SW 1271 (cell line): ENCODE measurements around the gene USP15.

Source experiments
- DNase-seq, 2 experiments: peaks; one replicate each; lab custom pipeline; 2025; lab: John Stamatoyannopoulos, UW

The USP15 gene

DNA sequence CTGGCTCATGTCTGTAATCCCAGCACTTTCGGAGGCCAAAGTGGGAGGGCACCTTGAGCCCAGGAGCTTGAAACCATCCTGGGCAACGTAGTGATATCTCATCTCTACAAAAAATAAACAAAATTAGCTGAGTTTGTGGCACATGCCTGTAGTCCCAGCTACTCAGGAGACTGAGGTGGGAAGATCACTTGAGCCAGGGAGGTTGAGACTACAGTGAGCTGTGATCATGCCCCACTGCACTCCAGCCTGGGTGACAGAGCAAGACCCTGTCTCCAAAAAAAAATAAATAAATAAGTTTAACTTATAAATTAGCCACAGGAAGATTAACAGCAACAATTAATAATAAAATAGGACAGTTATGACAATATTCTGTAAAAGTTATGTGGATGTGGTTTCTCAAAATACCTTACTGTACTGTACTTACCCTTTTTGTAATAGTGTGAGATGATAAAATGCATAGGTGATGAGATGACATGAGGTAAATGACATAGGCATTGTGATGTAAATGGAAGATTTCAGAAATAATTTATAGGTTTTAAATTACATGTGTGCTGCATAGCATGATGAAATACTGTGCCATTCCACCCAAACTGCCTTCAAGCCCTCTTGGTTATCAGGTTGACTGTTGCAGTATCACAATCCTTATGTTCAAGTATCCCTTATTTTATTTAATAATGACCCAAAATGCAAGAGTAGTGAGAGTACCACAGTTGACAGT, 22.0 kb downstream of the USP15 start:
- no peak for DNase-seq

DNA sequence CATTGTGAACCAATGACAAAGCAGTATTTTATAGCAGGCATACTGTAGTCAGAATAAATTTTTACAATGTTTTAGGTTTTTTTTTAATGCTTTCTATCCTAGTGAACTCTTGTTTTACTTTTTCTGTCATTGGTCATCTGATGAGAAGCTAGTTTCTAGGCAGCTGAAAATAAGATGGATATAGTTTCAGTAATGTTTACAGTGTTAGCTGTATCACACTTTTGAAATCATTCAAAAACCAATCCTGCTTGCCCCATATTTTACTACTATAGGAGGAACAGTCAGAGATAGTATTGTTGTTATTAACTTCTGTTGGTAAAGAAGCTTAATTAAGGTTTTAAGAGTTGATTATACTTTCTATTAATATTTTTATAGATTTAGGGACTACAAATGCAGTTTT, 24.5 kb downstream of the USP15 start:
- DNase-seq = no peak

DNA sequence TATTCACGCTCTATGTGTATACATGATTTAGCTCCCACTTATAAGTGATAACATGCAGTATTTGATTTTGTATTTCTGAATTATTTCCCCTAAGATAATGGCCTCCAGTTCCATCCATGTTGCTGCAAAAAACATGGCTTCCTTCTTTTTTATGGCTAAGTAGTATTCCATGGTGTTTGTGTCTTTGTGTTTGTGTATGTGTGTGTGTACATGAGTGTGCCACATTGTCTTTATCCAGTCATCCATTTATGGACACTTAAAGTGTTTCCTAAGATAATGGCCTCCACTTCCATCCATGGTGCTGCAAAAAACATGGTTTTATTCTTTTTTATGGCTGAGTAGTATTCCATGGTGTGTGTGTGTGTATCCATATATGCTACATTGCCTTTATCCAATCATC, 25.1 kb downstream of the USP15 start:
- DNase-seq = no peak

DNA sequence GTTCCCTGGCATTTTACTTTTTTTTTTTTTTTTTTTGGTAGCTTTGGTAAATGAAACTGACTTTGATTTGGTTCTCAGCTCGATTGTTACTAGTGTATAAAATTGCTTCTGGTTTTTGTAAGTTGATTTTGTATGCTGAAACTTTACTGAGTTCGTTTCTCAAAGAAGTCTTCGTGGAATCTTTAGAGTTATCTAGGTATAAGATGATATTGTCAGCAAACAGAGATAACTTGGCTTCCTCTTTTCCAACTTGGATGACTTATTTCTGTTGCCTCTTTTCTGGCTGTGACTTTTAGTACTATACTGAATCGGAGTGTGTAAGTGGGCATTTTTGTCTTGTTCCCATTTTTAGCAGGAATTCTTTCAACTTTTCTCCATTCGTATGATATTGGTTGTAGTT, 28.1 kb downstream of the USP15 start:
- DNase-seq = no peak

DNA sequence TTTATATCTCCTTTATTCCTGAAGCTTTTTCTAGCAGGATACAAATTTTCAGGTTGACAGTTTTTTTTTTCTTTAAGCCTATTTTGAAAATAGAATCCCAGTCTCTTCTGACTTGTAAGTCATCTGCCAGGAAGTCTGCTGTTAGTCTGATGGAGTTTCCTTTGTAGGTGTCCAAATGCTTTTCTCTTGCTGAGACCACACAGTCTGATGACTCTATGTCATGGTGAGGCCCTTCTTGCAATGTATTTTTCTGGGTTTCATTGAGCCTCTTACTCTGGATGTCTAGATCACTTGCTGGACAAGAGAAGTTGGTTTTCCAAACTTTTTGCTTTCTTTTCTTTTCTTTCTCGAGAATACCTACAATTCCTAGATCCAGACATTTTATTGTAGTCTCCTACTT, 30.6 kb downstream of the USP15 start:
- DNase-seq = no peak

DNA sequence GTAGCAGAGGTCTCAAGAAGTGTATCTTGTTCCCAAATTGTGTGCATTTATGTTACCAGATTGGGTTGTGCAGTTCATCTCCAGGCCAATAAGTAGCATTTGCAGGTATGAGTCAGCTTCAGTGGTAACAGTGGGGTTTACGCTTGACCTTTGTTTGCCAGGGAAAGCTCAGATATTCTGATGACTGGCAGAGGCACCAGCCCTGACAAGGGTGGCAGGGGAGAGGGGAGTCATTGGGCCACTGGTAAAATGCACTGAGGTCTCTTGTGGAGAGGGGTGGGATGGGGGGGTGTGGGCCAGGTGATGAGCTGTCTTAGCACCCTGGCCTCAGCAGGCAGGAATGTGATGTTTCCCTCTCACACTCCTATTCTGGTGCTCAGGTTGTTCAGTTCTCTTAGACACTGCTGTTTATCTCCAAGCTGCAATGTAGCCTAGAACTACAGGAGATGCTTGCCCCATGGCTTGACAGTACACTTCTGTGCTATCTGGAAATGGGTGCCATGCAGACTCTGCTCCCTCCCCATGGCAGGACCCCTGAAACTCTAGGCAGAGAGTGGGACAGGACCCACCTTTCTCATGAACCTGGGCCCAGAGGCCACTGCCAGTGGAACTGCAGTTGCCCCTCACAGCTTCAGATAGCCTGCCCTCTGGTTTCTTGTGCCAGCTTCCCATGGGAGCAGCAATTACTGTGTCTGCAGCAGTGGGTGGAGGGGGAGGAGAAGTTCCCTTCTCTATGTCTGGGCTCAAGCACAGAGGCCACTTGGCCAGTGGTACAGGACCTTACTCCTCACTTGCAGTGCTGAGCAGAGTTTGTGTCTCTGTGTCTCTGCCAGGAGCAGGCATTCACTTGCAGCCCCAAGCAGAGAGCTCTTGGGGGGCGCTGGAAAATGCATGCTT, 31.9 kb downstream of the USP15 start:
- peak in 1 of 2 experiments; percentile 4 for DNase-seq

DNA sequence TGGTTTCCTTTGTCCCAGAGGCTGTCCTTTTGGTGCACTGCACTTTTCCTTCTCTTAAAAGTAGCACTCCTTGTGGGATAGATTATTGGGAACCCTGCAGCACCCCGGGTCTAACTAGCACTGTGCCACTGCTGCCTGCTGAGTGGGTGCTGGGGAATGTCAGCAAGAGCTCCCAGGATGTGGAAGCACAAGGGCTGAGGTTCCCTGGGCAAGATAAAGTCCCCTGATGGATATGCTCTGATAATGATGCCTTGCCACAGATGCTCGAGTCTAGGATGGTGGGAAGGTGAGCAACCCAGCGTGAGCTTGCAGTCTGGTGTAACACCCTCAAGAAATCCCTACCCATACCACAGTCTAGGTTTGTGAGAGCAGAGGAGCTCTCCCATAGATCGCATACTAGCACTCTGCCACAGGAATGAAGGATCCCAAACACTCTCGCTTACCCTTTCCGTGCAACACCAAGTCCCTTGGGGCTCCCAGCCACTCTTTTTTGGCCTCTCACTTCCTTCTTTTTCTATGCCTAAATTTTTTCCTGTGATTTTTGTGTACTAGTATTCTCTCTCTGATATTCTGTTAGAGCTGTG, 32.6 kb downstream of the USP15 start:
- DNase-seq = no peak

DNA sequence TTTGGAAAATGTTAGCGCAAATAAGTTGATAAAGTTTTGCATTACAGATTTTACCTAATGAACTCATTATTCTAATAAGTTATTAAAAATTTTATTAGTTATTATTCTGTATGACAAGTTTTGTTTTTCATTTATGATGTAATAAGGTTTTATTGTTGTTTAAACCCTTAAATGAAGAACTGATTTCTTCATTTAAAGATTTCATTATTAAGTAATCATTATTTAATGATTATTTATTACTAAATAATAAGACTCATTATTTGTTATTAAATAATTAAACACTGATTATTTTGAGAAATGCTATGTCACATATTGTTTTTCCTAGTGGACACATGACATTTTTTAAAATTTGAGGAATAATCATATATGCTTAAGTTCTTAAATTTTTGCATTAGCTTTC, 34.2 kb downstream of the USP15 start:
- DNase-seq = no peak

DNA sequence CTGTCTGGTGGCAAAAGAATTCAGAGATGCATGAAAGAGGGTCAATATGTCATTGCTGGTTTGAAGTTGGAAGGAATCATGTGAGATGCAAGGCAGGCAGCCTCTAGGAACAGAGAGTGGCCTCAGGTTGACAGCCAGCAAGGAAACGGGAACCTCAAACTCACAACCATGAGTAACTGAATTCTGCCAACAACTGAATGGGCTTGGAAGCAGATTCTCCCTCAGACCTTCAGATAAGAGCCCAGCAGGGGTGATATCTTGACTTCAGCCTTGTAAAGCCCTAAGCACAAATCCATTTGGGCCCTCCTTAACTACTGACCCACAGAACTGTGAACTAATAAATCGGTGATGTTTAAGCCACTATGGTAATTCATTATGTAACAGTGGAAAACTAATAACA, 35.8 kb downstream of the USP15 start:
- DNase-seq = no peak

DNA sequence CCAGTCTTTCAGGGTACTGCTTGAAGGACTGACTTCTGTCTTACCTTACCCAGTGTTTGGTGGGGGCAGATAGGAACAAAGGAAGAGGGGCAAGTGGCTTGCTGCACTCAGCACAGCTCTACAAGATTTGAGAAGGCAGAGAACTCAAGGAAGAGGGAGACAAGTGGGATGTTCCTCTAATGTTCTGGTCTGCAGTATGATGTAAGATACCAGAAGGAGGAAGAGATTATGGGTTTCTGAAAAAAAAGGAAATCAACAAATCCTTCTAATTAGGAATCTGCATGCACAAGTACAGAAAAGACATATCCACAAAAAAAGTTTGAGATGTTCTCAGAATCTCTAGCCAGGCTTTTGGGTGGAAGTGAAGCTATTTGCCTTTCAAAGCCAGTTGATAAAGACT, 37.1 kb downstream of the USP15 start:
- no peak for DNase-seq

DNA sequence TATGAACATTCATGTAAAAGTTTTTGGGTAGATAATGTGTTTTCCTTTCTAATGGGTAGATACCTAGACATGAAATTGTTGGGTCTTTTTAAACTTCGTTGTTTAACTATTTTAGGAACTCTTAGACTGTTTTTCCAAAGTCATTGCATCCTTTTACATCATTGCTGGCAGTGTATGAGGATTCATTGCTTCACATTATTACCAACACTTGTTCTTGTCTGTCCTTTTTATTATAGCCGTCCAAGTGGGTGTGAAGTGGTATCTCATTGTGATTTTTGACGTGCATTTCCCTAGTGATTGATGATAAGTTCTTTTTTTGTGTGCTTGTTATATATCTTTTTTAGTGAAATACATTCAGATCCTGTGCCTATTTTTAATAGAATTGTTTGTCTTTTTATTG, 39.4 kb downstream of the USP15 start:
- no peak for DNase-seq

DNA sequence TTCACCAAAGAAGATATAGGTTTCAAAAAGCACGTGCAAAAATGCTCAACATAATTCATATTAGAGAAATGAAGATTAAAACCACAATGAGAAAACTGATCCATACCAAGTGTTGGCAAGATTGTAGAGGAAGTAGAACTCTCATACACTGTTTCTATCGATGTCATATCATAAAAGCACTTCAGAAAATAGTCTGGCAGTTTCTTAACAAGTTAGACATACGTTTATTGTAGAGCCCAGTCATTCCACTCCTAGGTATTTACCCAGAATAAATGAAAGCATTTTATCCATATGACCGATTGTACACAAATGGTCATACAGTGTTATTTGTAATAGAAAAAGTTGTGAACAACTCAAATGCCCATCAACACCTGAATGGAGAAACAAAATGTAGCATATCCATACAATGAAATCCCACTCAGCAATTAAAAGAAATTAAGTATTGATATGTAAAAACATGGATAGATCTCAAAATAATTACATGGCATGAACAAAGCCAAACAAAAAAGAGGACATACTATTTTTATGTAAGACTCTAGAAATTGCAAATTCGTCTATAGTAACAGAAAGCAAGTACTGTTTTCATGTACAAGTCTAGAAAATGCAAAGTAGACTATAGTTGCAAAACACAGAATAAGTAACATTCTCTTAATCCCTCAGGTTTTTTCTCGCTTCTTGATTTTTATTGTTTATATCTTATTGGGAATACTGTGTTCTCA, 41.0 kb downstream of the USP15 start:
- no peak for DNase-seq

DNA sequence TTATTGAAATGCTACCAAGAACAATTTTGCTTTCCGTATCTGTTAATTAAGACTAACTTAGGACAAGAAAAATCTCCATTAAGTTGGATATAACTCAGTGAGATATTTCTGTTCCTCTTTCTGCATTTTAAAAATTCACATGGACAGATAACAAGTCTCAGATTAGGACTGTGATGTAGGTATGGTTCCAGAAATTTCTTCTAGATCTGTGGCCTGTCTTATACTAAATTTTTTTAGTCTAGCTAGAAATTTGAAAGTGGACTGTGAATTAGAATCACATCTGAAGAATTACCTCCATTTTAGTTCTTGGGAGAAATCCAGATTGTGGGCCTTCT, 41.6 kb downstream of the USP15 start:
- no peak for DNase-seq

DNA sequence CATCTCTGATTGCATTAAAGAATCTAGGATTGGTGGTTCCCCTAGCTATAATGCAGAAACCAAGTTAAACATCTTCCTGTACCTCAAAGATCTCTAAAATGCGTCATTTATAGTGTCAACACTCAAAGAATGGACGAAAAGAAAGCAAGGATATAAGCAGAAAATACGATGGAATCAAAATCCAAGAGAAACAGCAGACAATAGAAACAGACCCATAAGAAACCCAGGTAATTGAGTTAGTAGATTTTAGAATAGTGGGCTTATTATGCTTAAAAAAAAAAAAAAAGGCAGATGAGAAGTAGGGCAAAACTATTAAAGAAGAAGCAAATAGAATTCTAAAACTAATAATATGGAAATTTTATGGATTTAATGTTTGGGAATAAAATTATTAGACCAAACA, 44.4 kb downstream of the USP15 start:
- no peak for DNase-seq

DNA sequence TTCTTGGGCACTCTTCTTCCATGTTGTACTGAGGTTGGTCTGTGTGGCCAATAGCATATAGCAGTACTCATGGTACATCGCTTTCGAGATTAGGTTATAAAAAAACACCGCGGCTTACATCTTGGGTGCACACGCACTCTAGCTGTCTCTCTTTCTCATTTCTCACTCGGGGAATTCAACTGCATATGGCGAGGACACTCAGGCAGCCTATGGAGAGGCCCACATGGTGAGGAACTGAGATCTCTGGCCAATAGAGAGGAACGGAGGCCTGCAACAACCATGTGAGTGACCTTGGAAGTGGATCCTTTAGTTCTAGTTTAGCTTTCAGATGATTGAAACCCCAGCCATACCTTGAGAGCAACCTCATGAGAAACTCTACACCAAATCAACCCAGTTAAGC, 45.6 kb downstream of the USP15 start:
- no peak for DNase-seq

DNA sequence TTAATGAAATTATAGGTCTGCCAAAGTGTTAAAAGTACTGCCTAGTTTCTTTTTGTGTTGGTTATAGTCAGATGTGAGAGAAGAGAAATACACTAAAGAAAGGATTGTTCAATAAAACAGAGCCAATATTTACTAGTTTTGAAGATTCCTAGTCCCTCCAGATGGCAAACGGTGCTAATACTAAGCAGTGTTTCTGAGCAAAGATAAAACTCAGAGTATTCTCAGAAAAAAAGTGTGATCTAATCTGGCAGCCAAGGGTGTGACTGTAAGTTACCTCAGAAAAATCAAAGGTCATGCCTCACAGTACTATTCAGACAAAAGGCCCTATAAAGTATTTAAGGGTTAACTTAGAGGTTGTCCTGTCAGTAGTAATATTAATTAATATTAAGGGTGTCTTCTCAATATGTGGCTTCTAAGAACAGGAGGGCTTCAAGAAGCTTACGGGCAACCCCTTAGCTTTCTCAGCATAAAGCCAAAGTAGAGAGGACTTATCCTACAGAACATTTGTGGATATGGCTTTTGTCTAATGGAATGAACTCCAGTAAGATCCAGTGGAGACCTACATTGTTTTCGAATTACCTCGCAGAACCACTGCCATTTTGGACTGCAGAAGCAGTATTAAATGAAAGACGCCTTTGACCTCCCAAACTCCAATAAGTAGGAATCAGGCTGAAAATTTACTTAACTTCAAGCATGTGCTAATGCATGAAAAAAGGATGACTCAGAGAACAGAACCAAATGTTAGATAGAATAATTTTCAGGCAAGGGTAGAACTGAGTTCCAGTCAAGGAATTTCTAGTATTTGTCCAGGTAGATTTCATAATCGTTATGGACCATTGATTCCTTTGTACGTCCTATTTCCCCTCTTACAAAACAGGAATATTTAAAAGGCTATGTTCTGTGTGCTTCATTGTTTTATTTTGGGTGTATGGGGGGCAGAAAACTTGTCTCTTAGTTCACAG, 46.6 kb downstream of the USP15 start:
- no peak for DNase-seq

DNA sequence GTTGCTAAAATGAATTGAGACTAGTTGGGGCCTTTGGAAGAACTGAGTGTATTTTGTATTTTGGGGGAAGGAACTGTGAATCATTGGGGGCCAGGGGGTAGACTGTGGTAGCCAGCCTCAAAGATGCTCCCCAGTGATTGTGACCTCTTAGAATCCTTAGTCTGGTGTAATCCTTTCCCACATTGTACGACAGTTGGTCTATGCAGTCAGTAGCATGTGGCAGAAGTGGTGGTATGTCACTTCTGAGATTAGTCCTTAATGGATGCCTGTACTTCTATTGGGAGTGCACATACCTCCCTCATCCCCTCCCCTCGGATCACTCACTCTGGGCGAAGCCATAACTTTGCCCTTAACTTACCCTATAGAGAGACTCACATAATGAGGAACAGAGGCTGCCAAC, 48.0 kb downstream of the USP15 start:
- no peak for DNase-seq

DNA sequence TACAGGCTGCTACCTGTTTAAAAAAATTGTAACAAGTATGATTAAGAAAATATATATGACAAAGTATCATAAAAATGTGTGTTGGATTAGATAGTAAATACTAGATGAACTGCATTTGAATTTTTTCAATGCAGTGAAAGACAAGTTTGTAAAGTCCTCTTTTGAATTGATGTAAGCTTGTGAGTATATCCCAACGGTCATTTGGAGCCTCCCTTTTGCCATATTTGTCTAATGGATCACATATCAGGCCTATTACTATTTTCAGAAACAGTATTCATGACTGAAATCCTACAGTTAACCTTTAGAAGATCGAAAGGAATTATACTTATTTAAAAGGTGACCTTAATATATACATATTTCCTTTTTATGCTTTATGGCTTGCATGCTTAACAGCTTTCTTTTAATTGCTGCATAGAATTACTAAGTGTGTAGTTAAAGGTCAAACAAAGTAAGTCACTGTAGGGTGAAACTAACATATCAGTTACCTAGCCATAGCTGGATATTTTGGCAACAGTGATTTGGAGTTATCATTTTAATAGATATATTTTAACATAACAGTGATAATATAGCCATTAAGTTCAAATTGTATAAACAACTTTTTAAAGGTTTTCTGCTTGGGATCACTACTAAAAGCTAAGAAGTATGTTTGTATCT, 53.6 kb downstream of the USP15 start:
- DNase-seq = no peak

DNA sequence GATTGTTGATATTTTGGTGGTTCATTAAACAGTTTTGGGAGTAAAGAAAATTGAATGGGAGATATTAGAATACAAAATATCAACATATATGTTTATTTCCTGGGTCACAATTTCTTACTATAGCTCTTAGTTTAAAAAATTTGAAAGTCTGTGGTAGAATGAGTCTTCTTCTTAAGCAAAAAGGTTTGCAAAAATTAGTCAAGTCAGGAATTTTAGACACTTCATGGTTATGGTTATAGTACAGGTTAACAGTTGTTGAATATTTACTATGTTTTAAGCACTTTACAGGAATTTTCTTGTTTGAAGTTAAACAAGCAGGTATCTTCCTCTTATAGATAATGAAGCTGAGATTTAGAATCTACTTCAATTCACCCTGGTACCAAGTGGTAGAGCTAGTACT, 56.8 kb downstream of the USP15 start:
- no peak for DNase-seq

DNA sequence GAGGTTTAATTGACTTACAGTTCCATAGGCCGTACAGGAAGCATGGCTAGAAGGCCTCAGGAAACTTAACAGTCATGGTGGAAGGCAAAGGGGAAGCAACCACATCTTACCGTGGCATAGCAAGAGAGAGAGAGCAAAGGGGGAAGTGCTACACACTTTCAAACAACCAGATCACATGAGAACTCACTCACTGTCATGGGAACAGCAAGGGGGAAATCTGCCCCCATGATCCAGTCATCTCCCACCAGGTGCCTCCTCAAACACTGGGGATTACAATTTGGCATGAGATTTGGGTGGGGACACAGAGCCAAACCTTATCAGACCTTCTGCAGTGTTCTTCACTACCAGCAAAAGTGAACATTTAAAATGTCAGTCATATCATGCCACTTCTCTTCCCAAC, 58.9 kb downstream of the USP15 start:
- DNase-seq = no peak

DNA sequence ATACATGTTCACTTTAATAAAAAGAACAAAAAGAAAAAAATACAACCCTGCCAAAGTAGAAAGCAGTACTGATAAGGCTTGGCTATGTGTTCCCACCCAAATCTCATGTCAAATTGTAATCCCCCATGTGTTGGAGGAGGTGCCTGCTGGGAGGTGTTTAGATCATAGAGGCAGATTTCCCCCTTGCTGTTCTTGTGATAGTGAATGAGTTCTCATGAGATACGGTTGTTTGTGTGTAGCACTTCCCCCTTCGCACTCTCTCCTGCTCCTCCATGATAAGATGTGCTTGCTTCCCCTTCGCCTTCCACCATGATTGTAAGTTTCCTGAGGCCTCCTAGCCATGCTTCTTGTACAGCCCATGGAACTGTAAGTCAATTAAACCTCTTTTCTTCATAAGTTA, 59.9 kb downstream of the USP15 start:
- no peak for DNase-seq
